Common myeloid progenitor, CD34-positive (primary cell): ENCODE data around the gene KRTAP4-9. TPM values are rescaled to one million over a fixed set of nuclear protein-coding genes. Genes with fewer than 3 reads are reported as not detected.
"Not testable (repeated sequence)": the region's sequence is repeated elsewhere in the genome, so short reads cannot be mapped to it uniquely, and the experiment has no call there.

ENCODE experiments used
- CTCF ChIA-PET: fragments of 350-600 bp; sonication (Branson Sonifier 250); formaldehyde crosslinking; loops from one replicate; lab custom pipeline; 2021; ENCODE audit warnings: antibody characterized with exemption; lab: Charles Lee
- POLR2A ChIA-PET: fragments of 350-600 bp; sonication (Branson Sonifier 250); formaldehyde crosslinking; loops from one replicate; lab custom pipeline; 2021; ENCODE audit warnings: antibody characterized with exemption; lab: Charles Lee
- DNase-seq, 3 donors: peaks; one replicate each; pipeline versions ENCODE4 v3.0.0 to v3.0.0-alpha.2; 2013
- H3K27ac ChIP-seq, 2 experiments: 1 replicate in 1 of 2; 2 replicates in 1 of 2; pipeline ENCODE4 v1.7.0; 2013; ENCODE audit warnings: inconsistent platforms in 2 of 2, low read length in 2 of 2, mild to moderate bottlenecking in 2 of 2, low read depth in 1 of 2, moderate library complexity in 1 of 2; ENCODE audit not compliant: severe bottlenecking in 2 of 2, insufficient read depth in 1 of 2, poor library complexity in 1 of 2
- H3K27me3 ChIP-seq, 5 experiments: replicated peaks in 2 of 5; 1 replicate in 3 of 5; 2 replicates in 2 of 5; pipeline versions ENCODE4 v1.6.1 to v1.7.0; 2013; ENCODE audit warnings: low read length in 4 of 5, mild to moderate bottlenecking in 2 of 5, moderate library complexity in 2 of 5, inconsistent platforms in 1 of 5; ENCODE audit not compliant: insufficient read depth in 5 of 5, control insufficient read depth in 4 of 5
- H3K36me3 ChIP-seq, 4 experiments: 1 replicate in 2 of 4; 2 replicates in 2 of 4; pipeline versions ENCODE4 v1.6.1 to v1.7.0; 2013; ENCODE audit warnings: low read length in 3 of 4, control low read depth in 1 of 4, mild to moderate bottlenecking in 1 of 4; ENCODE audit not compliant: control insufficient read depth in 4 of 4, insufficient read depth in 4 of 4
- H3K4me1 ChIP-seq, 4 experiments: 1 replicate in 3 of 4; 2 replicates in 1 of 4; pipeline versions ENCODE4 v1.6.1 to v1.7.1; 2013; ENCODE audit warnings: low read length in 3 of 4, mild to moderate bottlenecking in 3 of 4, control low read depth in 1 of 4, inconsistent platforms in 1 of 4, moderate library complexity in 1 of 4; ENCODE audit not compliant: control insufficient read depth in 4 of 4, insufficient read depth in 4 of 4; ENCODE audit errors: control extremely low read depth in 1 of 4
- H3K4me3 ChIP-seq, 7 experiments: 1 replicate in 4 of 7; 2 replicates in 3 of 7; pipeline versions ENCODE4 v1.5.1 to v1.7.0; 2013; ENCODE audit warnings: mild to moderate bottlenecking in 7 of 7, low read length in 6 of 7, moderate library complexity in 6 of 7, inconsistent platforms in 2 of 7, low read depth in 2 of 7, control low read depth in 1 of 7; ENCODE audit not compliant: insufficient read depth in 4 of 7, control insufficient read depth in 1 of 7; ENCODE audit errors: extremely low read depth in 1 of 7
- H3K9me3 ChIP-seq, 5 experiments: 1 replicate in 4 of 5; 2 replicates in 1 of 5; pipeline versions ENCODE4 v1.6.1 to v1.7.1; 2013; ENCODE audit warnings: low read length in 4 of 5, mild to moderate bottlenecking in 2 of 5, inconsistent platforms in 1 of 5, low read depth in 1 of 5, moderate library complexity in 1 of 5; ENCODE audit not compliant: control insufficient read depth in 4 of 5, insufficient read depth in 2 of 5; ENCODE audit errors: control extremely low read depth in 1 of 5
- WGBS: methylation state at CpG from one replicate; pipeline ENCODE4 v1.1.5; 2013; ENCODE audit not compliant: insufficient coverage; 5-methylcytosine and 5-hydroxymethylcytosine counted together
- polyA plus RNA-seq: library from polyadenylated mRNA; unstranded; fragments of 120-200 nt; gene quantifications from one replicate; pipeline ENCODE4 v1.2.1, GENCODE V29; 2013

Gene KRTAP4-9
- polyA plus RNA-seq = not detected

DNA sequence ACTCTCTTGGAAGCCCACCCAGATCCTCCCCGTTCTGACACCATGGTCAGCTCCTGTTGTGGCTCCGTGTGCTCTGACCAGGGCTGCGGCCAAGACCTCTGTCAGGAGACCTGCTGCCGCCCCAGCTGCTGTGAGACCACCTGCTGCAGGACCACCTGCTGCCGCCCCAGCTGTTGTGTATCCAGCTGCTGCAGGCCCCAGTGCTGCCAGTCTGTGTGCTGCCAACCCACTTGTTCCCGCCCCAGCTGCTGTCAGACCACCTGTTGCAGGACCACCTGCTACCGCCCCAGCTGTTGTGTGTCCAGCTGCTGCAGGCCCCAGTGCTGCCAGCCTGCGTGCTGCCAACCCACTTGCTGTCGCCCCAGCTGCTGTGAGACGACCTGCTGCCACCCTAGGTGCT lies at the start of gene KRTAP4-9:
Gene KRTAP4-9 (plus strand): TSS at position 43 of the 400 bp plus-strand sequence. CDS start 0 bp downstream, at position 43.
- H3K36me3 ChIP-seq, H3K27me3 ChIP-seq, H3K9me3 ChIP-seq, POLR2A ChIA-PET, CTCF ChIA-PET, H3K27ac ChIP-seq, H3K4me3 ChIP-seq, DNase-seq: not testable (repeated sequence)
- peaks cover 0 to 14% (median 8%) of the 10 kb centered on the region in 4 experiments for H3K4me1 ChIP-seq
- WGBS = 100% methylated on average over 3 of the region's 10 CpGs

DNA sequence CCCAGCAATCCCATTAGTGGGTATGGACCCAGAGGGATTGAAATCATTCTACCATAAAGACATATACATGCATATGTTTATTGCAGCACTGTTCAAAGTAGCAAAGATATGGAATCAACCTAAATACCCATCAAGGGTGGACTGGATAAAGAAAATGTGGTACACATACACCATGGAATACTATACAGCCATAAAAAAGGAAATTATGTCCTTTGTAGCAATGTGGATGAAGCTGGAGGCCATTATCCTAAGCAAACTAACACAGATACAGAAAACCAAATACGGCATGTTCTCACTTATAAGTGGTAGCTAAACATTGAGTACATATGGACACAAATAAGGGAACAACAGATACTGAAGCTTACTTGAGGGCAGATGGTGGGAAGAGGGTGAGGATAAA lies 47.6 kb upstream of the KRTAP4-9 start:
- DNase-seq = no peak
- ChIA-PET CTCF (no interaction called here), POLR2A (no interaction called here)
- Histone ChIP-seq H3K4me1 (no peaks in the 10 kb centered on the region), H3K27me3 (peaks cover 4 to 39% (median 20%) of the 10 kb centered on the region in 5 experiments), H3K9me3 (peaks cover 0 to 4% (median 2%) of the 10 kb centered on the region in 5 experiments), H3K4me3 (no peak overlapping the region), H3K27ac (no peak overlapping the region), H3K36me3 (no peaks in the 10 kb centered on the region)
- WGBS = no CpG with 5 or more reads among the region's 1 CpG

DNA sequence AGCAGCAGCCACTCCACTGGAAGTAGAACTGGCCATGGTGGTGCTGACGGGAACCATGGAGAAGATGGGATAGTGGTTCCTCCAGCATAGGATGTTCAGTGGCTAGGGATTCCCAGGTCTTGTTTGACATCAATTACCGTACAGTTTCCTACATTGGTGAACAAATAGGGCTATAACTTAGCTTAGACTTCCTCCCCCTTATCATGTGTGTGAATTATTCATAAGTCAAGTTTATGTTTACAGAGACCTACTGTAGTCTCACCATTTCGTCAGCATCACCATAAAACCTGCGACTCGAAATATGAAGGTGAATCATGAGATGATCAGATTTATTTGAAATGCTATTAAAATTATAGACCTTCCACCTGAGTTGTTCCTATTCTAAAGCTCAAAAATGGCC lies 46.4 kb upstream of the KRTAP4-9 start:
- Histone ChIP-seq H3K4me1 (no peaks in the 10 kb centered on the region), H3K27ac (no peak overlapping the region), H3K9me3 (peaks cover 0 to 4% (median 0%) of the 10 kb centered on the region in 5 experiments), H3K27me3 (peaks cover 4 to 41% (median 20%) of the 10 kb centered on the region in 5 experiments), H3K36me3 (no peaks in the 10 kb centered on the region), H3K4me3 (no peak overlapping the region)
- POLR2A ChIA-PET = no interaction called here
- WGBS = 100% methylated on average over 1 of the region's 5 CpGs
- CTCF ChIA-PET = interaction anchor here (1.1 to 1.3 kb wide), 2 partner anchors 10 to 264 kb away, joined by 3 to 4 read pairs; no protein-coding TSS in a partner anchor
- no peak for DNase-seq

DNA sequence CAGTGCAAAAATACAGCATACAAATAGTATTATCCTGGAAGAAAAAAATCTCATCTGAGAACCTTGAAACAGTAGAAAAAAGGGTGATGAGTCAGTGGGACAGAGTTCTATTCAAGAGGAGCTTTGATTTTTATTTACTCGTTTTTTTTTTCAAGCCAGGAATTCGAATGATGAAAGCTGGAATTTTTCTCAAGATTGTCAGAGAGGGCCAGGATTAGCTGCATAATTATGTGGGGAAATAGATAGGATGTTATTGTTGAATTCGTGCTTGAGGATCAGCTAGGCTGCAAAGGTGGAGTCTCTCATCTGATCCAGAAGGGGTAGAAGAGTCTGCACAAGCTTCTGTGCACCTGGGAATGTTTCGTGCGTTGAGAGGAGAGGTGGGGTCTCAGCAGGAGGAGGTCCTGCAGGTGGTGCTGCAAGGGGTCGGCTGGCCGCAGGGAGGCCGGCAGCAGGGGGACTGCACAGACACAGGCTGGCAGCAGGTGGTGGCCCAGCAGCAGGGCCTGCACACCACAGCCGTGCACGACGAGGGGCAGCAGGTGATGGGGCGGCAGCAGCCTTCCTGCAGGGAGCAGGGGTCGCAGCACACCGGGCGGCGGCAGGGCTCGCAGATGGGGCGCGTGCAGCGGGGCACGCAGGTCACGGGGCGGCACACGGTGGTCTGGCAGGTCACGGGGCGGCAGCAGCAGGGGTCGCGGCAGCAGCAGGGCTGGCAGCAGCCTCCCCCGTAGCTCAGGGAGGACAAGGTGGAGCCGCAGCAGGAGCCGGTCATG lies 45.7 kb upstream of the KRTAP4-9 start:
- H3K4me1 ChIP-seq, POLR2A ChIA-PET, H3K27ac ChIP-seq, DNase-seq, H3K36me3 ChIP-seq, H3K9me3 ChIP-seq, H3K4me3 ChIP-seq: not testable (repeated sequence)
- 69% methylated on average over 5 of the region's 31 CpGs for WGBS
- peaks cover 4 to 41% (median 20%) of the 10 kb centered on the region in 5 experiments for H3K27me3 ChIP-seq
- CTCF ChIA-PET = interaction anchor here (1.1 to 1.3 kb wide), 2 partner anchors 9 to 263 kb away, joined by 3 to 4 read pairs; no protein-coding TSS in a partner anchor

DNA sequence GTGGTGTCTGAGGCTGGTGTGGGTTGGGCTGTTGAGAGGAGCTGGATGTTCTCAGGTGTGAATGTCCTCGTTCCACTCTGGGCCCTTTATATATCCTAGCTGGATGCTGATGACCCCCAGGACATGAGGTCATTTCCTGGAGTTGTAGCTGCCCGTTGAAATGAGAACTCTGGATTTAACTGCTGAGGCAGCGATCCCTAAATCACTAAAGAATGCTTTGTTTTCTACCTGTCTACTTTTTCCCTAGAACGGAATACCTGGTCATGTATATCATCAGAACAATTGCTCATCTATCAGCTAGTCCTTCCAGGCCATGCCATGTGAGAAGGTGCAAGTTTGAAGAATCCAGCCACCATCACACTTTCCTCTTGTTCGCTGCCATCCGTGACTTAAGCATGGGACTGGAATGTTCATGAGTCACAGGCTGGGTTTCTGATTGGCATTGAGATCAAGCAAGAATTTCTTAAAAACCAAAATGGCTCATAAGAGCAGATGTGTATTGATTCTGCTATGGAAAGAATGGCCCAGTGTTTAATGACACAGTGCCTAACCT lies 45.1 kb upstream of the KRTAP4-9 start, which contains the start of gene KRTAP2-3:
Gene KRTAP2-3 (minus strand): TSS at position 63 of the 553 bp plus-strand sequence. CDS start 64 bp downstream, outside the sequence.
- H3K27me3 ChIP-seq = peaks cover 4 to 41% (median 20%) of the 10 kb centered on the region in 5 experiments
- POLR2A ChIA-PET = no interaction called here
- H3K4me3 ChIP-seq = no peak within 1 kb of the TSS
- WGBS = 78% methylated on average over 5 of the region's 6 CpGs
- CTCF ChIA-PET = no interaction called here
- H3K36me3 ChIP-seq = no peaks in the 10 kb centered on the region
- no peaks in the 10 kb centered on the region for H3K4me1 ChIP-seq
- no peak within 1 kb of the TSS for H3K27ac ChIP-seq
- peaks cover 0 to 4% (median 0%) of the 10 kb centered on the region in 5 experiments for H3K9me3 ChIP-seq
- no peak for DNase-seq

DNA sequence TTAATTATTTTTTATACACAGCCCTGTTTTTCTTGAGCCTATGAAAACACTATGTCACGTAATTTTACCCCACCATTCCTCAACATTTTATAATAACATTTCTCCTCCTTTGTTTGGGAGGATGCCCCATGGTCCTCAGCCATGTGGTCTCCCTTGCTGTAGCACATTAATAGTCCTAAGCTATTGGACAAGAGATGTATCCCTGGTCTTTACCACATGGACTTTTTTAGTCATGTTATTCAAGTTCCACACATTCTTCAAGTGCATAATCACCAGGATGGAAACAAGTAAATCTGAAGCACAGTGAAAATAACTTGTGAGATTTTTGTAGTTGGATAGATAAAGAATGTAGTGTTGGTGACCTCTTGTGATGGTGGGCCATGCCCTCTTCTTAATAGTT lies 43.2 kb upstream of the KRTAP4-9 start:
- Histone ChIP-seq H3K27me3 (peaks cover 4 to 39% (median 20%) of the 10 kb centered on the region in 5 experiments), H3K27ac (no peak overlapping the region), H3K9me3 (peaks cover 0 to 4% (median 0%) of the 10 kb centered on the region in 5 experiments), H3K36me3 (no peaks in the 10 kb centered on the region), H3K4me1 (no peaks in the 10 kb centered on the region), H3K4me3 (no peak overlapping the region)
- no peak for DNase-seq
- POLR2A ChIA-PET = no interaction called here
- CTCF ChIA-PET = no interaction called here
- no CpG with 5 or more reads among the region's 1 CpG for WGBS

DNA sequence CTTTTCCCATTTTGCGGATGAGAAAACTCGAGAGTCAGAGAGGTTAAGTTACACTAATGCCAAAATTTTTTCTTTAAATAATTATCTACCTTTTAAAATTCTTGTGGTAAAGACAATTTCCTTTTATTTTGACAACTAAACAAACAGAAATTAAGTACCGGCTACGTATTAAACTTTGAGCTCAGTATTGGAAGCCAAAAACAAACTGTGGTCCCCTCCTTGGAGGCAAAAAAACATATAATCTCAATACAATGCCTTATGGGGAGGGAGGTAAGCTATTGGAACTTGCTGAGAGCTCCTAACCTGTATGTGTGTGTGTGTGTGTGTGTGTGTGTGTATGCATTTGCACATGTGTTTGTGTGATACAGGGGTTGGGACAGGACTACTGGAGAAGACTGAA lies 41.7 kb upstream of the KRTAP4-9 start:
- POLR2A ChIA-PET = no interaction called here
- Histone ChIP-seq H3K27ac (no peak overlapping the region), H3K4me1 (no peaks in the 10 kb centered on the region), H3K4me3 (no peak overlapping the region), H3K9me3 (no peaks in the 10 kb centered on the region), H3K27me3 (peaks cover 4 to 32% (median 20%) of the 10 kb centered on the region in 5 experiments), H3K36me3 (no peaks in the 10 kb centered on the region)
- no CpG with 5 or more reads among the region's 4 CpGs for WGBS
- DNase-seq = no peak
- CTCF ChIA-PET = no interaction called here
